ENCODE data around the gene IL34.

- peak in 1 of 4 donors; percentile 38 for TF ChIP-seq POLR2A (IDR thresholded peaks at IDR 0.05)
- no peak for TF ChIP-seq CTCF (IDR thresholded peaks at IDR 0.05)
- no peak for TF ChIP-seq EP300 (IDR thresholded peaks at IDR 0.05)
- TF ChIP-seq POLR2AphosphoS5 (IDR thresholded peaks at IDR 0.05): peak in 1 of 2 donors; percentile 56
Observed at GRCh38 chr16:70696952-70697593, 50.7 kb downstream of the IL34 start.

All from upper lobe of left lung (tissue), 4 donors.